ENCODE results near the gene CIPC.
A peak's percentile ranks its signal among the peaks of the same experiment; 100 is the strongest.

The CIPC gene

GRCh38 chr14:77097700-77098528 lies at the start of gene CIPC:
CIPC (plus strand) TSS chr14:77098258; CDS start chr14:77105709, 7,451 bp downstream.
- FAIRE-seq: peak; percentile 78

- no peak for FAIRE-seq
These were observed 46.9 kb upstream of the CIPC start for GRCh38 chr14:77051116-77051515.

GRCh38 chr14:77052281-77053044 lies 45.6 kb upstream of the CIPC start:
- no peak for FAIRE-seq

- no peak for FAIRE-seq
These were observed 44.8 kb upstream of the CIPC start for GRCh38 chr14:77053046-77053841.

- FAIRE-seq: no peak
These were observed 42.8 kb upstream of the CIPC start for GRCh38 chr14:77055306-77055705.

GRCh38 chr14:77055981-77056380 lies 42.1 kb upstream of the CIPC start:
- FAIRE-seq: no peak

GRCh38 chr14:77058117-77058516 lies 39.9 kb upstream of the CIPC start:
- FAIRE-seq: no peak

- no peak for FAIRE-seq
These were observed 39.3 kb upstream of the CIPC start for GRCh38 chr14:77058785-77059184.

- FAIRE-seq: no peak
These were observed 38.7 kb upstream of the CIPC start for GRCh38 chr14:77059276-77059915.

- FAIRE-seq: no peak
These were observed 36.3 kb upstream of the CIPC start for GRCh38 chr14:77061630-77062257.

GRCh38 chr14:77062261-77062660 lies 35.8 kb upstream of the CIPC start:
- no peak for FAIRE-seq

GRCh38 chr14:77063571-77064171 lies 34.4 kb upstream of the CIPC start:
- no peak for FAIRE-seq

- no peak for FAIRE-seq
These were observed 33.4 kb upstream of the CIPC start for GRCh38 chr14:77064521-77065178.

- no peak for FAIRE-seq
These were observed 32.0 kb upstream of the CIPC start for GRCh38 chr14:77065851-77066577.

- FAIRE-seq: no peak
These were observed 31.4 kb upstream of the CIPC start for GRCh38 chr14:77066578-77067172.

GRCh38 chr14:77067632-77068516 lies 30.2 kb upstream of the CIPC start:
- FAIRE-seq: no peak

GRCh38 chr14:77068517-77069200 lies 29.4 kb upstream of the CIPC start:
- FAIRE-seq: no peak

GRCh38 chr14:77069551-77069950 lies 28.5 kb upstream of the CIPC start:
- no peak for FAIRE-seq

Measured in TTC549 (cell line).